Measurements from ENCODE around the gene NDOR1.

NDOR1 gene

DNA sequence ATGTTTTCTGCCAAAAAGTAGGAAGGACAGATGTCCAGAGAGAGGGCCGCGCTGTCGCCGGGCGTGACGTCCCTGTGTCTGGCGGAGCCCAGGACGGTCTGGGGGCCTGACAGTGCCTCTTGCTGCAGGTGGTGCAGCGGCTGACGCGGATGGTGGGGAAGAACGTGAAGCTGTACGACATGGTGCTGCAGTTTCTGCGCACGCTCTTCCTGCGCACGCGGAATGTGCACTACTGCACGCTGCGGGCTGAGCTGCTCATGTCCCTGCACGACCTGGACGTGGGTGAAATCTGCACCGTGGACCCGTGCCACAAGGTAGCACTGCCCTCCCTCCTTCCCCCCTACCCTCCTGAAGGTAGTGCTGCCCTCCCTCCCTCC lies 57.4 kb downstream of the NDOR1 start:
- H3K4me3 ChIP-seq (ENCODE audit: low read depth, low read length), result no peak overlapping the region
- peaks cover 11% of the 10 kb centered on the region; the same call in 1 of the 2 replicates for H3K36me3 ChIP-seq (ENCODE audit: insufficient read depth, low read length)
- H2AFZ ChIP-seq (ENCODE audit: low read length, unreplicated experiment), result no peak overlapping the region
- H3K4me1 ChIP-seq (ENCODE audit: control insufficient read depth, insufficient read depth, low read length, unreplicated experiment), result peaks cover 4% of the 10 kb centered on the region
- no peak overlapping the region for H3K27ac ChIP-seq (ENCODE audit: low read depth, low read length)
- no peaks in the 10 kb centered on the region for H3K79me2 ChIP-seq (ENCODE audit: control insufficient read depth, insufficient read depth, low read length, unreplicated experiment)
- no peaks in the 10 kb centered on the region for H3K27me3 ChIP-seq (ENCODE audit: insufficient read depth, low read length)

DNA sequence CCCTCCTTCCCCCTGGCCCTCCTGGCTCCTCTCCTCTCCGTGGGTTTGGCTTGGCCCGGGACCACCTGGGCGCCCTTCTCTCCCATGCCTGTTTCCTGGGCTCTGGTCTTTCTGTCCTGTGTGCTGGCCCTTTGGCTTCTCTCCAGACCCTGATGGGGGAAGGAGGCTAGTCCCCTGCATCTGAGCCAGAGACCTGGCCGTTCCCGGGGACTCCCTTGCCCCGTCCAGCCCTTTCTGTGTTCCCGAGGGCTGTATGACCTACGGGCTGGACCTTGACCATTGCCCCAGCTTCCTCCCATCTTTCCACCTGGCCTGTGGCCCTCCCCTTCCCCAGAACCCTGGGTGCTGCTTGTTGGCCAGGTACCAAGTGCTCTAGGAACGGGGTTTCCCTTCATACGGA lies 58.0 kb downstream of the NDOR1 start:
- Histone ChIP-seq H3K27me3 (ENCODE audit: insufficient read depth, low read length) (no peaks in the 10 kb centered on the region), H3K4me3 (ENCODE audit: low read depth, low read length) (no peak overlapping the region), H2AFZ (ENCODE audit: low read length, unreplicated experiment) (no peak overlapping the region), H3K4me1 (ENCODE audit: control insufficient read depth, insufficient read depth, low read length, unreplicated experiment) (peaks cover 10% of the 10 kb centered on the region), H3K79me2 (ENCODE audit: control insufficient read depth, insufficient read depth, low read length, unreplicated experiment) (no peaks in the 10 kb centered on the region), H3K27ac (ENCODE audit: low read depth, low read length) (no peak overlapping the region), H3K36me3 (ENCODE audit: insufficient read depth, low read length) (peaks cover 11% of the 10 kb centered on the region; the same call in 1 of the 2 replicates)

DNA sequence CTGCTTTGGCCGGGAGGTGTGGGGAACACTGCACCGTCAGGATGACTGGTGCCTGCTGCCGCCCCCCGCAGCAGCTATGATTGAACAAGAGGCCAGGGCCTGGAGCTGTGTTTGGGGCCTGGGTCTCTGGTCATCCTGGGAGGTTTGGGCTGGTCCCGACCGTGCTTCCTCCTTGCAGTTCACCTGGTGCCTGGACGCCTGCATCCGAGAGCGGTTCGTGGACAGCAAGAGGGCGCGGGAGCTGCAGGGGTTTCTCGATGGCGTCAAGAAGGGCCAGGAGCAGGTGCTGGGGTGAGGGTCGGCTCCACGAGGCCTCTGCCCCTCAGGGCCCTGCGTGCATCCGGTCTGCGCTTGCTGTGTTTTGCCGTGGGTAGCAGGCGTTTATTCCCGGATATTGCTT lies 58.6 kb downstream of the NDOR1 start:
- H3K27me3 ChIP-seq (ENCODE audit: insufficient read depth, low read length), result no peaks in the 10 kb centered on the region
- no peak overlapping the region for H3K4me3 ChIP-seq (ENCODE audit: low read depth, low read length)
- H2AFZ ChIP-seq (ENCODE audit: low read length, unreplicated experiment), result no peak overlapping the region
- H3K79me2 ChIP-seq (ENCODE audit: control insufficient read depth, insufficient read depth, low read length, unreplicated experiment), result peaks cover 1% of the 10 kb centered on the region
- peaks cover 11% of the 10 kb centered on the region; the same call in 1 of the 2 replicates for H3K36me3 ChIP-seq (ENCODE audit: insufficient read depth, low read length)
- peaks cover 15% of the 10 kb centered on the region for H3K4me1 ChIP-seq (ENCODE audit: control insufficient read depth, insufficient read depth, low read length, unreplicated experiment)
- no peak overlapping the region for H3K27ac ChIP-seq (ENCODE audit: low read depth, low read length)

GRCh38 chr9:137265496-137266161 lies 60.1 kb downstream of the NDOR1 start:
- Histone ChIP-seq H3K4me1 (ENCODE audit: control insufficient read depth, insufficient read depth, low read length, unreplicated experiment) (peaks cover 15% of the 10 kb centered on the region), H2AFZ (ENCODE audit: low read length, unreplicated experiment) (no peak overlapping the region), H3K79me2 (ENCODE audit: control insufficient read depth, insufficient read depth, low read length, unreplicated experiment) (peaks cover 5% of the 10 kb centered on the region), H3K36me3 (ENCODE audit: insufficient read depth, low read length) (peaks cover 17% of the 10 kb centered on the region; the same call in 1 of the 2 replicates), H3K27ac (ENCODE audit: low read depth, low read length) (no peak overlapping the region), H3K27me3 (ENCODE audit: insufficient read depth, low read length) (no peaks in the 10 kb centered on the region), H3K4me3 (ENCODE audit: low read depth, low read length) (no peak overlapping the region)

GRCh38 chr9:137266162-137266527 lies 60.6 kb downstream of the NDOR1 start:
- H3K36me3 ChIP-seq (ENCODE audit: insufficient read depth, low read length), result peaks cover 17% of the 10 kb centered on the region; the same call in 1 of the 2 replicates
- H3K4me1 ChIP-seq (ENCODE audit: control insufficient read depth, insufficient read depth, low read length, unreplicated experiment), result peaks cover 15% of the 10 kb centered on the region
- H3K27me3 ChIP-seq (ENCODE audit: insufficient read depth, low read length), result no peaks in the 10 kb centered on the region
- H2AFZ ChIP-seq (ENCODE audit: low read length, unreplicated experiment), result no peak overlapping the region
- no peak overlapping the region for H3K27ac ChIP-seq (ENCODE audit: low read depth, low read length)
- peaks cover 5% of the 10 kb centered on the region for H3K79me2 ChIP-seq (ENCODE audit: control insufficient read depth, insufficient read depth, low read length, unreplicated experiment)
- H3K4me3 ChIP-seq (ENCODE audit: low read depth, low read length), result no peak overlapping the region

Measured in ACC112 (cell line).